Measurements from ENCODE around the gene PHOSPHO2. TPM values are rescaled to one million over a fixed set of nuclear protein-coding genes. Genes with fewer than 3 reads are reported as not detected.
A peak's percentile ranks its signal among the peaks of the same experiment; 100 is the strongest.

The PHOSPHO2 gene, protein sequence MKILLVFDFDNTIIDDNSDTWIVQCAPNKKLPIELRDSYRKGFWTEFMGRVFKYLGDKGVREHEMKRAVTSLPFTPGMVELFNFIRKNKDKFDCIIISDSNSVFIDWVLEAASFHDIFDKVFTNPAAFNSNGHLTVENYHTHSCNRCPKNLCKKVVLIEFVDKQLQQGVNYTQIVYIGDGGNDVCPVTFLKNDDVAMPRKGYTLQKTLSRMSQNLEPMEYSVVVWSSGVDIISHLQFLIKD
- total RNA-seq (2014; rRNA removed; shearing (Covaris generic)) = 5.0 and 7.1 TPM in 2 replicates

DNA sequence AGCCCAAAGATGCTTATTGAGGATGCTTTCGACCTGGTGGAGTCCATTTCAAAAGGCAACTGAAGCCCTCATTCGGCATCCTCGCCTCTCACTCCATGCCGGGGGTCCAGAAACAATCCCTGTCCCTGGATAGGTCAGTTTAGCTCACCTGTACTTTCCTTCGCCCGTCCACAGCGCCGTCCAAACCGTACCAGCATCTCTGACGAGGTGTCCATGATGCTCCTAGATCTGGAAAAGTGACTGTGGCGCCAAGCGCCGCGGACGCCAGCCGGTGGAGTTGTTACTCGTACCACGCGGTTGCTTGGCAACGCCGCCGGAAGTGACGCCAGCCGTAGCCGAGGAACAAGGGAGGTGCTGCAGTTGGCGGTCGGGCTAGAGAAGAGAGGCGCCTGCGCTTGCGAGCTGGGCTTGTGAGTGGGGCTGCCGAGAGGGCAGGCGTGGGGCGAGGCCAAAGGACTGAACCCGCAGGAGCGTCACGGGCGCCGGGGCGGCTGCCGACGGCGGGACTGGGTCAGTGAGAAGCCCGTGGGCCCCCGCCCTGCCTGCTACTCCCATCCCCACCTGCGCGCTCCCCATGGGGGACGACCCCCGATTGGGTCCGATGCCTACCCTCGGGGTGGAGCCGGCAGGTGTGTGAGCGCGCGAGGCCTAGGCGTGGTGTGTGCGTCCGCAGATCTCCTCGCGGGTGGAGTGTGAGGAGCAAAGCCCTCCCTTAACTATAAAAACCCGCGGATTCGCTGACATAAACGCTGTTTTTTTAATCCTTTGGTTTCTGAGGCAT, at the start of gene PHOSPHO2, which contains the start of gene CFAP210:
PHOSPHO2 (plus strand) TSS at position 357 of the 781 bp plus-strand sequence. CDS start 6,503 bp downstream, outside the sequence.
CFAP210 (minus strand) TSS at position 293 of the 781 bp plus-strand sequence; CDS start at position 215, 78 bp downstream.
- peak; percentile 95 for DNase-seq (ENCODE audit: low spot score)

GRCh38 chr2:169647496-169647895, 46.8 kb upstream of the PHOSPHO2 start:
- DNase-seq (ENCODE audit: low spot score) = no peak

DNA sequence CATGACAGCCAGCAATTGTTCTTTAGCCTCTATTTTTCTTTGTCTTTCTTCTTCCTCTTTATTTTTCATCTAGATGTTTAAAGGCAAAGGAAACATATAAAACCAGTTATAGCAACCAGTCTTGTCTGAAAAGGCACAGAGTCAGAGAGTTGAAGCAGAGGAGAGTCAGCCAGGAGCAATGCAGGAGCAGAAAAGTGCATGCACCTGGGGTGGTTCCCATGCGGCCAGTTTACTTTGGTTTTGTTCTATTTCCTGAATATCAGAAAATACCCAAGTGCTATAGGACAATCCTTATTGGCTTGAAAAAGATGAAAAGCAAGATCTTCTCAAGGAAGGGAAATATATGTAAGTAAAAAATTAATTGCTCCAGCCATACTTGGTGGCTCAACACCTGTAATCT, 45.0 kb upstream of the PHOSPHO2 start:
- DNase-seq (ENCODE audit: low spot score) = no peak

GRCh38 chr2:169653636-169654035, 40.6 kb upstream of the PHOSPHO2 start:
- DNase-seq (ENCODE audit: low spot score) = no peak

DNA sequence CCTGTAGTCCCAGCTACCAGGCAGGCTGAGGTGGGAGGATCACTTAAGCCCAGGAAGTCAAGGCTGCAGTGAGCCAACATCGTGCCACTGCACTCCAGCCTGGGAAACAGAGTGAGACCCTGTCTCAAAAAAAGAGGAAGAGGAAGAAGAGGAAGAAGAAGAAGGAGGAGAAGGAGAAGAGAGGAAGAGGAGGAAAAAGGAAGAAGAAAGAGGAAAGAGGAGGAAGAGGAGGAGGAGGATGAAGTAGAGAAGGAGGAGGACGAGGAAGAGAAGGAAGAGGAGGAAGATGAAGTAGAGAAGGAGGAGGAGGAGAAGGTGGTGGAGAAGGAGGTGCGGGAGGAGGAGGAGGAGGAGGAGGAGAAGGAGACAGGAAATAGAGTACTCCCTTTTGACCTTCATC, 38.1 kb upstream of the PHOSPHO2 start:
- no peak for DNase-seq (ENCODE audit: low spot score)

DNA sequence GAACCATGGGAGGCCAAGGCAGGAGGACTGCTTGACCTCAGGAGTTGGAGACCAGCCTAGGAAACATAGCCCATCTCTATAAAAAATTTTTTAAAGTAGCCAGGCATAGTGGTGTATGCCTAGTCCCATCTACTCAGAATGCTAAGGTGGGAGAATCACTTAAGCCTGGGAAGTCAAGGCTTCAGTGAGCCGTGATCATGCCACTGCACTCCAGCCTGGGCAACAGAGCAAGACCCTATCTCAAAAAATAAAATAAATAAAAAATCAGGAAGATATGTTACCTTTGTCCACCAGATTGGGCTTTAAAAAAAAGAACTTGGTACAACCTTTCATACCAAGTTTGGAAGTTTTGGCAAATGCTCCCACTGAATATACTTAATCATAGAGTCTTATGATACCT, 35.4 kb upstream of the PHOSPHO2 start:
- DNase-seq (ENCODE audit: low spot score) = no peak

- no peak for DNase-seq (ENCODE audit: low spot score)
These were observed 34.9 kb upstream of the PHOSPHO2 start for GRCh38 chr2:169659320-169659719.

GRCh38 chr2:169661265-169661664, 33.0 kb upstream of the PHOSPHO2 start:
- no peak for DNase-seq (ENCODE audit: low spot score)

DNA sequence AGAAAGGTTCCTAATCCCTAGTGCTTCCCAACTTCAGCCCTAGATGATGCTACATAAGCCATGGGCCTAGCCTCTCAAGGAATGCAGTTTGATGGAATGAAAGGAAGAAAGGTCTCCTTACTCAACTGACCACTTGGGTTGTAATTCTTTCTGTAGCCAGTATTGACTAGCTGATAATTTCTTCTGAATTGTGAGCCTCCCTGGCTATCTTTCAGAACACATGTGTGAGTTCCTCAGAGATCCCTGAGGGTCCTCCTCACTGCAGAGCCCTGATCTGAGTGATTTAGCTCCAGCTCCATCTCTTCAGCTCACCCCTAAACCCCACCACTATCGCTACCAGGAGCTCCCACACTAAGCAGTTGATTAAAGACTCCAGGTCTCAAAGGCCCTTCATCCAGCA, 31.5 kb upstream of the PHOSPHO2 start:
- DNase-seq (ENCODE audit: low spot score) = no peak

DNA sequence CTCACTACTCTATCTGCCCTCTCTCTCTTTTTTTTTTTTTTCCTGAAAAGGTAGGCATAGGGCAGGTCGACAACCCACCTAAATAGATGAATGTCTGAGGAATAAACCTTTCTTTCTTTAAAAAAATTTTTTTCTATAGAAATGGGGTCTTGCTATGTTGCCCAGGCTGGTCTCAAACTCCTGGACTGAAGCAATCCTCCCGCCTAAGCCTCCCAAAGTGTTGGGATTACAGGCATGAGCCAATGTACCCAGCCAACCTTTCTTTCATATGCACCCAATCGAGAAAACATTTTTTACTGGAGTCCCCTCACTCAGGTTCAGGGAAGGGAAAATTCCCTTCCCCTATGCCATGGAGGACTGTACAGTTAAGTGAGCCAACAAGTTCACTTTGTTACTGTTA, 31.0 kb upstream of the PHOSPHO2 start:
- DNase-seq (ENCODE audit: low spot score) = no peak

GRCh38 chr2:169664600-169664977, 29.7 kb upstream of the PHOSPHO2 start:
- DNase-seq (ENCODE audit: low spot score) = no peak

DNA sequence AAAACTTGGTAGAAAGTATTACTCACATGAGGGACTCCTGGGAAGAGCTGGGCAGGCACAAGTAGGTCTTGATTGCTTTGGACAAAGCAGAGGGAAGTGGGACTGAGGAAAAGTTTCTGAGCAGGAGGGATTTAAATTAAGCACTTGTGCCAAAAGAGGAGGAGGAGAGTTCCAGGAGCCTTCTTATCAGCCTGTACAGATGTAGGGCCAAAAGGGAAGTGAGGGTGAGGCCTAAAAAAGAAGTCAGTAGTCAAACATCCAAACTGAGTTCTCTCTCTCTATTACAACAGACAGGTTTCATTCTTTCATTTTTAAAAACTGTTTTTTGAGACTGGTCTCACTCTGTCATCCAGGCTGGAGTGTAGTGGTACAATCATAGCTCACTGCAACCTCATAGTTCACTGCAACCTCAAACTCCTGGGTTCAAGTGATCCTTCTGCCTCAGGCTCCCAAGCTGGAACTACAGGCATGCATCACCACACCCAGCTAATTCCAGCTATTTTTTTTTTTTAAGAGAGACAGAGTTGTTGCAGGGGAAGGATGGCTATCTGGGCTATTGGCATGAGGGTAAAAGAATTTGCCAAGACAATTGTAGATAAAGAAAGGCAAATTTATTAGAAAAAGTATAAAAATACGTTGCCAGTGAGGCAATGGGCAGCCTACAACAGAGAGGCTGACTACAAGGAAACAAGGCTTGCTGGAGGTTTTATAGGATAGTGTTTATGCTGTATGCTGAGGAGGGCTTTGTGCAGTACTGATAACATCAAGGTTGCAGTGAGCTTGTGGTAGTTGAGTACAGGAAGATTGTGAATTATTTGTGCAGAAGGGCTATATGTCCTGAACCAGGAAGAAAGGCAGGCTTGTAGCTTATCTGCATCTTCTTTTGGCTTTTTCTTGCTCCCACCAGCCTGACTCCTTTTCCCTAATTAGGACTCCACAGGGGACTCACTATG, 29.0 kb upstream of the PHOSPHO2 start:
- no peak for DNase-seq (ENCODE audit: low spot score)

DNA sequence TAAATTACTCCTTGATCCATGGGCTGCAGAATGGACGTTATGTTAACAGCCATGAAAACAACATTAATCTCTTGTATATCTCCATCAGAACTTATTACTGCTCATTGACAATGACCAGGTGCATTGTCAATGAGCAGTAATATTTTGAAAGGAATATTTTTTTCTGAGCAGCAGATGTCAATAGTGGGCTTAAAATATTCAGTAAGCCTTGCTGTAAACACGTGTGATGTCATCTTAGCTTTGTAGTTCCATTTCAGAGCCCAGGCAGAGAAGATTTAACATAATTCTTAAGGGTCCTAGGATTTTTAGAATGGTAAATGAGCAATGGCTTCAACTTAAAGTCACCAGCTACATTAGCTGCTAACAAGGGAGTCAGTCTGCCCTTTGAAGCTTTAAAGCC, 26.7 kb upstream of the PHOSPHO2 start:
- no peak for DNase-seq (ENCODE audit: low spot score)

- DNase-seq (ENCODE audit: low spot score) = no peak
These were observed 24.0 kb upstream of the PHOSPHO2 start for GRCh38 chr2:169670215-169670651.

- DNase-seq (ENCODE audit: low spot score) = no peak
These were observed 23.3 kb upstream of the PHOSPHO2 start for GRCh38 chr2:169670937-169671336.

GRCh38 chr2:169672406-169672805, 21.9 kb upstream of the PHOSPHO2 start:
- no peak for DNase-seq (ENCODE audit: low spot score)

- DNase-seq (ENCODE audit: low spot score) = no peak
These were observed 21.2 kb upstream of the PHOSPHO2 start for GRCh38 chr2:169673106-169673505.

DNA sequence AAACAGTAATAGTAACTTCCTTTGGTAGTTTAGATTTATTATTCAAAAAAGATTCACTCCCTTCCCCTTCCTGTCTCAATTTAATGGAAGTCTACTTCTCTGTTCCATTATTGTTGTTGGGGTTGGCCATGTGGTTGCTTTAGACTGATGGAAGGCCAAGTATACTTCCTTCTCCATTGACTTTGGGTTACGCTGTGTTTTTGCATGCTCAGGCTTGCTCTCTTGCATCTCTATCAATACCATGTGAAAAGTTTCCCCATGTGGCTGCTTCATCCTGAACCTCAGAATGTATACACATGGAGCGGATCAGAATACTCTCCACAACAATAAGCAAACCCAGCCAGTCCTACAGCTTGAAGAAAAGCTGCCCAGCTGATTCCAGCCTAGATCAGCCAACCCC, 20.3 kb upstream of the PHOSPHO2 start:
- DNase-seq (ENCODE audit: low spot score) = no peak

- DNase-seq (ENCODE audit: low spot score) = no peak
These were observed 17.9 kb upstream of the PHOSPHO2 start for GRCh38 chr2:169676357-169676756.

DNA sequence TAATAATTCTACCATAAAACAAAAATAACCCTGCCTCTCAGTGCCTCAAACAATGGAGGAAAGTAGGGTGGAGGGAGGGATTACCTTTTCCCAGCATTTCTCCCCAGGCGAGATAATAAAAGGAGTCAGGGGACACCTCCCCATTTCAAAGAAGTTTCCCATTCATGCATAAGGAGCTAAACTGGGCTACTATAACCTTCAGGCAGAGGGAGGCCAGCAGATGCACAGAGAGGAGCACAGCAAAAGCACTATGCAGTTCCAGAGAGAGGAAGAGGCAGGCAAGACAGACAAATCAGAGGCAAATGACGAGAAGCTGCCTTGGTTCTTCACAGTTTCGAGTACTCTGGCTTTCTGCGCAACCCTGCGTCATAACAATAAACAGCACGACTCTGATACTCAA, 17.4 kb upstream of the PHOSPHO2 start:
- DNase-seq (ENCODE audit: low spot score) = no peak

DNA sequence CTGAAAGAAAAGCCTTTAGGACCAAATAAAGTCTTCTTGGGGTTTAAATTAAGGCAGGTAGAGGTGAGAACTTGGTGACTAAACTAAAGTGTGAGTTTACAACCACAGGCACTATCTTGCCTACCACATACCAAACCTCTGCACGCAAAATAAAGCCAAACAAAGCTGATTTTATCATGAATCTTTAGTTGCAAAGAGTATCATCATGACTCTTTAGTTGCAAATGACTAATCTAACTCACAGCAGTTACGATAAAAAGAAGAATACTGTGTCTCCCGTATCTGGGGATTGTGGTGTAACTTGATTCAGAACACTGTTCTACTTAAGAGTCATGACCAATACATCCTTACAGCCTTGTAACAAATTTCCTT, 11.2 kb upstream of the PHOSPHO2 start:
- no peak for DNase-seq (ENCODE audit: low spot score)
